KBM-7 (cell line): ENCODE results near the gene MICAL2.

Experiments used
- DNase-seq: peaks from one replicate; pipeline ENCODE4 v3.0.0-alpha.2; 2015
- in situ Hi-C: fragments of 300-500 bp; cut with MboI; formaldehyde crosslinking; loops from 2 replicates; pipeline ENCODE4 v1.14.3; 2020; ENCODE audit warnings: low sequenced_read_pairs, low pct_unique_long_range_greater_than_20kb, mixed read lengths

MICAL2 gene

DNA sequence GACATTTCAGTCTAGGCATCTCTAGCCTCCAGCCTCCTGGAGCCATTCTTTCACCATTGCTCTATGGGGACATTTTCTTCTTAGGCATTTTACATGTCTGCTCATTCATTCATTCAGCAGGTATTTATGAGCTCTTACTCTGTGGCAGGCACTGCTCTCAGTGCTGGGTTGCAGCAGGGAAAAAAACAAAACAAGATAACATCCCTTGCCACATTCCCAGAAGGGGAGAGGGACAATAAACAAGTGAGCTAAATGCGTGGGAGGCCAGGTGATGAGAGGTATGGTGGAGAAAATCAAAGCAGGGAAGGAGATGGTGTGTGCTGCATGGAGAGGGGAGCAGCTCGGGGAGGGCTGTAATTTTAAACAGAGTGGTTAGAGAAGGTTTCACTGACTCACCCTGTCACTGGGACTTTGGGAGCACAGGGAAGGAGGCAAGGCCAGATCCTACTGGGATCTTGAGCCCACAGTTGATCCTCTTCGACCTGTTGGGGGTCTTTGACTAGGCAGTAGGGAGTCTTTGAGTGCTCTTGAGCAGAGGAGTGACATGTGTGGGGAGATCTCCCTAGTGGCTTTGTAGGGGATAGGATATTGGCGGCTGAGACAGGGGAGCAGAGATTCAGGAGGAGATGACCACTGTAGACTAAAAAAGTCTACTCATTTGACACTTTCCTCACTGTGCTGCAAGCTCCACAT, 17.0 kb downstream of the MICAL2 start:
- in situ Hi-C loops, result no loop called here
- DNase-seq, result no peak

- in situ Hi-C loops, result no loop called here
- DNase-seq, result no peak
Observed at GRCh38 chr11:12128301-12128751, 17.9 kb downstream of the MICAL2 start.

DNA sequence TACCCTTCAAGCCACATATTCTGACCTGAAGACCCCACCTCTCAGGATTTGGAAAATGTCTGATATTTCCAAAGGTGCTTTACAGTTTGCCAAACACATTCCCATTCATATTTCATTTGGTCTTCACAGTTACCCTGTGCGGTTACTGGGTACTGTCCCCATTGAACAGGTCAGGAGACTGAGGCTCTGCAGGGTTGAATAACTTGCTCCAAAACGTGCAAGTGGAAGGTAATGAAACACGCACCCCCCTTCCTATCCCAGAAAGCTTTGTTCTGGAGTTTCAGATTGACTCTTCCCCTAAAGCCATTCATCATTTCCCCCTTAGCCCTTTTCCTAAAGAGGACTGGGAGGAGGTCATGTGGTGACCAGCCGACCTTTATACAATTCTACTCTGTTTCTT, 18.8 kb downstream of the MICAL2 start:
- in situ Hi-C loops, result no loop called here
- DNase-seq, result no peak

- in situ Hi-C loops, result no loop called here
- no peak for DNase-seq
Observed at GRCh38 chr11:12130180-12130980, 20.0 kb downstream of the MICAL2 start.

DNA sequence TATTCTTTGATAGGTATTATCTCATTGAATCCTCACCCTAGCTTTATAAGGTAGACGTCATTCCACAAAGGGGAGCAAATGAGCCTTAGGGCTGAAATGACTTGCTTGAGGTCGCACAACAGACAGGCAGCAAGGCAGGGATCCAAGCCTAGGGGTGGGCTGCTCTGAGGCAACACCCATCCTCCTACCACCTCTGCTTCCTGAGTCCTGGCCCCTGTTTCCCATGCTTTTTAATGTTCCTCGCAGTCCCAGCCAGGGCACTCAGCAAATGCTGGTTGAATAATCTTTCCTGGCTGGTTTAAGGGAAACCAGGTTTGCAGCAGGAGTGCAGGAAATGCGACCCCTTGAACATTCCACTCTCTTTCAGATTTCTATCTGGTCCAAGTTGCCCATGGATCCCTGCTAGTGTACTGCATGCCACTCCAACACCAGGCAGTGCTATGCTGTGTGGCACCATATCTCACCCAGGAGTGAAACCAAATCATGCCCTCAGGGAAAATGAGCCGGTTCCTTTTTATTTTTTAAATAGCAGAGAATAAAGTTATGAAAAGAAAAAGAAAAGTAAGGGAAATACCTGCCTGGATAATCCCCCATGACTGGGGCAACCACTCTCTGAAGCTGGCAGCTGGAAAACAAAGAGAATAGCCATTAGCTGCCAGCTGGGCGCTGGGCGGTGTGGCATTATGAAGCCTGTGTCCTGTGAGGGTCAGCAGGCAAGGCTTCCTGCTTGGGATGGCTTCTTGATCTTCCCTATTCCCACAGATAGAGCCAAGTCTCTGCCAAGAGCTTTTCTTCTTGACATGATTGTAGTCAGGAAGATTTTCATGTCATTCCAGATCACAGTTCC, 21.8 kb downstream of the MICAL2 start:
- in situ Hi-C loops, result no loop called here
- no peak for DNase-seq

- in situ Hi-C loops, result no loop called here
- no peak for DNase-seq
Observed at GRCh38 chr11:12132790-12133145, 22.4 kb downstream of the MICAL2 start.

GRCh38 chr11:12133547-12134235, 23.3 kb downstream of the MICAL2 start:
- no peak for DNase-seq
- in situ Hi-C loops, result no loop called here

GRCh38 chr11:12134236-12134585, 23.8 kb downstream of the MICAL2 start:
- in situ Hi-C loops, result no loop called here

DNA sequence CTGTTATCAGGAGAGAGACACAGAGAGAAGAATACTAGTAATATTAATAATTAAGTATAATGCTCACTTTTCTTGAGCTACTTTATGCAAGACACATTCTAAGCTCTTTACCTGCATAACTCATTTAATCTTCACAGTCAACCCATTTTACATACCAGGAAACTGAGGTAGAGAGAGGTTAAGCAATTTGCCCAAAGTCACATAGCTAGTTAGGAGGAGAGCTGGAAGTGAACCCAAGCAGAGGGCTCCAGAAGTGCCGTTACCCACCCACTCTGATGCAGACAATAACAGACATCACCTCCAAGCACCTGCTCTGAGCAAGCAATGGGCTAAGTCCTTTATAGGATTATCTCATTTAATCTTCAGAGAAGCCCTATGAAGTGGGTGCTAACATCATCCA, 24.8 kb downstream of the MICAL2 start:
- in situ Hi-C loops, result no loop called here
- DNase-seq, result no peak

More at GRCh38 chr11:12134236-12134585, 23.8 kb downstream of the MICAL2 start:
- peak; percentile 83 for DNase-seq

DNA sequence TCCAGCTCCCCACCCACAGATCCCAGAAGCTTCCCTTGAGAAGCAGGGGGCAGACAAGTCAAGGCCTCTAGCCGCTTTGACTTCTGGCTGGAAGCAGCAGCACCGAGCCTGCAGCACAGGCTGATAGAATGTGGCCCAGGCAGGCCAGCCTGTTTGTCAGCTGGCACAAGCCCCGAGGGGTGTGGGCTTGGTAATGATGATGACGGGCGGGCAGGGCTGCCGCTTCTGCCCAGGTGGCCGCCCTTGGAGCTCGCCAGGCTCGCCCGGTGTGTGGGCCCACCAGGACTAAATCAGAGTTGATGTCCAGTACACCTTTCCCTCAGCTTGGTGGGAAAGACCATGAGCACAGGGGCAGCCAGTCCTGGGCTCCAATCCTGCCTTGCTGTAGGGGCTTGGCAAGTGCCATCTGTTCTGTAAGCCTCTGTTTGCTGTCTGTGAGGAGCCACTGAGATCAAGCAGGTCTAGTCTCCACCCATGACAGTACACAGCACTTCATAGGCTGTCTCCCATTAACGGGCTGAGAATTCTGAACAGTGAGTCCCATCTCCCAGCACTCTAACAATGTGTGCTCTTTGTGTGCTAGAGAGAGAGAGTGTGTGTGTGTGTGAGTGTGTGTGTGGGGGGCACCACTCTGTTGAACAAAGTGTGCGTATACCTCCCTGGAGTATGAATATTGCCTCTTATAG, 26.8 kb downstream of the MICAL2 start:
- DNase-seq, result no peak
- in situ Hi-C loops, result no loop called here

- DNase-seq, result no peak
- in situ Hi-C loops, result no loop called here
Observed at GRCh38 chr11:12137938-12138731, 27.7 kb downstream of the MICAL2 start.

- in situ Hi-C loops, result no loop called here
- no peak for DNase-seq
Observed at GRCh38 chr11:12139144-12139881, 28.9 kb downstream of the MICAL2 start.

DNA sequence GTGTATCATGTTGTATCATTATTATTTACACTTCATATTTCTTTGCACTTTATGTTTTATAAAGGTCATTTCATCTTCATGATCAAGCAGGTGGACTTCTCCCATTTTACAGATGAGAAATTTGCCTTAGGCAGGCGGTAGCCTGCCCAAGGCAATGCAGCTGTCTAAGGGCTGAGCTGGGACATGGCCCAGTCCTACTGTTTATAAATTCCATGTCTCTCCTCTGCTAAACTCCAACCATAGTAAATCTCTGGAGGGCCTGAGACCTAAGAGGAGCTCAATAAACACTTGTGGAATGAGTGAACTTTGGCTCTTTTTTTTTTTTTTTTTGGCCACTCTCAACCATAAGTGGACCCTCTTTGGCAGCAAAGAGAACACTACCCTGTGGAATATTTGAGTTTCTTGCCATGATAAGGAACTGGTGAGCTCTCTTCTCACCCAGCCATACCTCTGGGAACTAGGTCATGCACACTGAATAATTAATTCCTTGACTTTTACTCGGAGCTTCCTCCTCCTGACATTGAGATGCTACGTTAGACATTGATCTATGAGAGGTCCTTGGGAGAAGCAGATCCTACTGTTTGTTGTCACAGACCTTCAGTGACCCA, 29.9 kb downstream of the MICAL2 start:
- DNase-seq, result no peak

GRCh38 chr11:12141283-12141682, 30.9 kb downstream of the MICAL2 start:
- in situ Hi-C loops, result no loop called here
- no peak for DNase-seq

More for the DNA sequence above, 29.9 kb downstream of the MICAL2 start:
- in situ Hi-C loops, result no loop called here

- DNase-seq, result no peak
- in situ Hi-C loops, result no loop called here
Observed at GRCh38 chr11:12142176-12142575, 31.8 kb downstream of the MICAL2 start.

DNA sequence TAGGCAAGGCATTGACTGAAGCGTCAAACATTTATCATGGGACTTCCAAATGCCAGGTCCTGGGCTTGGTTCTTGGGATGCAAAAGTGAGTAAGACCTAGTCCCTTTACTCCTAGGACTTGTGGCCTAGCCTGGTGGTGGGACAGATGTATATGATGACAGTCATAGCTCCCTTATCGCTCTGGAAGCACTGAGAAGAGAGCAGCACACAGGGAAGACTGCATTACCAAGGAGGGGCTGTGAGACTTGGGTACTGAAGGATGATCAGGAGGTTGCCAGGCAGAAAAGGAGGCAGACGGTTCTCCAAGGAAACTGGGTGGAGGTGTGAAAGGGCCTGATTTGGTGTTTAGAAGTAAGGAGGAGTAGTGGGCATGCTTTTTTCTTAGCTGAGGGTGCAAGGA, 32.5 kb downstream of the MICAL2 start:
- DNase-seq, result no peak
- in situ Hi-C loops, result no loop called here
